Neural progenitor cell (in vitro differentiated cells): Measurements from ENCODE around the gene SRPX2. TPM values are rescaled to one million over a fixed set of nuclear protein-coding genes. Genes with fewer than 3 reads are reported as not detected.
A peak's percentile ranks its signal among the peaks of the same experiment; 100 is the strongest.

Source experiments
- DNase-seq: peaks from one replicate; pipeline ENCODE4 v3.0.0-alpha.2; 2016; ENCODE audit warnings: low spot score
- H2AFZ ChIP-seq: fragments of 200-600 bp; sonication (generic); replicated peaks from 2 replicates; pipeline ENCODE4 v1.6.1; 2016; ENCODE audit warnings: antibody characterized with exemption
- H3F3A ChIP-seq: fragments of 200-600 bp; sonication (generic); 2 replicates; pipeline ENCODE4 v1.6.1; 2016; ENCODE audit warnings: antibody characterized with exemption, low read depth
- H3K27ac ChIP-seq: fragments of 200-600 bp; sonication (generic); 2 replicates; pipeline ENCODE4 v1.5.1; 2016; ENCODE audit warnings: mild to moderate bottlenecking
- H3K27me3 ChIP-seq: fragments of 200-600 bp; sonication (generic); 2 replicates; pipeline ENCODE4 v1.6.1; 2016; ENCODE audit warnings: mild to moderate bottlenecking, moderate library complexity
- H3K36me3 ChIP-seq: fragments of 200-600 bp; sonication (generic); 2 replicates; pipeline ENCODE4 v1.5.1; 2016
- H3K4me1 ChIP-seq: fragments of 200-600 bp; sonication (generic); 2 replicates; pipeline ENCODE4 v1.6.1; 2016; ENCODE audit warnings: mixed run types
- H3K4me2 ChIP-seq: fragments of 200-600 bp; sonication (generic); 2 replicates; pipeline ENCODE4 v1.6.1; 2016
- H3K4me3 ChIP-seq: fragments of 200-600 bp; sonication (generic); 2 replicates; pipeline ENCODE4 v1.5.1; 2016
- H3K79me2 ChIP-seq: fragments of 200-600 bp; sonication (generic); 2 replicates; pipeline ENCODE4 v1.6.1; 2016; ENCODE audit warnings: low read depth
- H3K9ac ChIP-seq: fragments of 200-600 bp; sonication (generic); 2 replicates; pipeline ENCODE4 v1.6.1; 2016
- H3K9me3 ChIP-seq: fragments of 200-600 bp; sonication (generic); 2 replicates; pipeline ENCODE4 v1.5.1; 2016; ENCODE audit warnings: low read depth
- H4K20me1 ChIP-seq: fragments of 200-600 bp; sonication (generic); 2 replicates; pipeline ENCODE4 v1.6.1; 2016; ENCODE audit warnings: low read depth
- H3K27ac Mint-ChIP-seq: 3 replicates; pipeline ENCODE4 v1.8.0; 2021; ENCODE audit warnings: mixed read lengths
- H3K27me3 Mint-ChIP-seq: 2 replicates; pipeline ENCODE4 v1.8.0; 2022; ENCODE audit warnings: low read depth, mild to moderate bottlenecking, inconsistent platforms, moderate library complexity, mixed read lengths; ENCODE audit not compliant: insufficient read depth
- H3K36me3 Mint-ChIP-seq: 3 replicates; pipeline ENCODE4 v1.8.0; 2021; ENCODE audit warnings: mixed read lengths
- H3K4me1 Mint-ChIP-seq: 3 replicates; pipeline ENCODE4 v1.8.0; 2021; ENCODE audit warnings: mixed read lengths
- H3K4me3 Mint-ChIP-seq: 3 replicates; pipeline ENCODE4 v1.8.0; 2021; ENCODE audit warnings: mild to moderate bottlenecking, moderate library complexity, mixed read lengths
- H3K9me3 Mint-ChIP-seq: 3 replicates; pipeline ENCODE4 v1.8.0; 2020; ENCODE audit warnings: mixed read lengths
- EZH2 ChIP-seq: fragments of 200-600 bp; sonication (generic); IDR thresholded peaks from 2 replicates; pipeline ENCODE4 v1.6.1; 2017; ENCODE audit warnings: antibody characterized with exemption, mild to moderate bottlenecking, moderate library complexity
- EZH2phosphoT487 ChIP-seq: fragments of 200-600 bp; sonication (generic); IDR thresholded peaks from 2 replicates; pipeline ENCODE4 v1.6.1; 2017; ENCODE audit warnings: antibody characterized with exemption
- total RNA-seq: library from RNA; depleted of rRNA; stranded (reverse); fragments of >200 nt; gene quantifications from 2 replicates; pipeline ENCODE4 v1.2.3, GENCODE V29; 2015; ENCODE audit warnings: low replicate concordance
- TF ChIP-seq, protein P1 (sequence below): fragments of 200-600 bp; sonication (generic); IDR thresholded peaks from 2 replicates; pipeline ENCODE4 v1.5.1; 2017; ENCODE audit warnings: antibody characterized with exemption, mild to moderate bottlenecking

SRPX2 gene
- total RNA-seq, 1 donor from 2014 or later = 0.11 TPM

DNA sequence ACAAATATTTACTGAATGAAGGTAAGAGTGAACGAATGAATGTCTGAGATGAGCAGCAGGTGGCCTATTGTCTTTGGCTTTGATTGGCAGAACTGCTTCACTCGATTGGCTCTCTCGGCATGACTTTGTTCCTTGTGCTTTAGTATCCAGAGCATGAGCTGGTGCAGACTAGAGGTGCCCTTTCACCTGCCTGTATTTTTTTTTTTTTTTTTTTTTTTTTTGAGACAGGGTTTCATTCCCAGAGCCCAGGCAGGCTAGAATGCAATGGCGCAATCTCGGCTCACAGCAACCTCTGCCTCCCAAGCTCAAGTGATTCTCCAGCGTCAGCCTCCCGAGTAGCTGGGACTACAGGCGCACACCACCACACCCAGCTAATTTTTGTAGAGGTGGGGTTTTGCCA lies 38.9 kb downstream of the SRPX2 start:
- no peaks in the 10 kb centered on the region for H3K36me3 Mint-ChIP-seq
- H3K4me1 Mint-ChIP-seq = no peaks in the 10 kb centered on the region
- Histone ChIP-seq H3K9ac (no peak overlapping the region), H3K4me2 (no peak overlapping the region), H3K27ac (no peak overlapping the region), H3K9me3 (no peaks in the 10 kb centered on the region), H3K79me2 (no peaks in the 10 kb centered on the region), H3K4me1 (no peaks in the 10 kb centered on the region), H3K36me3 (no peaks in the 10 kb centered on the region), H3K27me3 (no peaks in the 10 kb centered on the region), H3K4me3 (no peak overlapping the region), H3F3A (no peaks in the 10 kb centered on the region), H2AFZ (no peak overlapping the region), H4K20me1 (no peaks in the 10 kb centered on the region)
- H3K4me3 Mint-ChIP-seq = no peak overlapping the region
- TF ChIP-seq, protein P1, sequence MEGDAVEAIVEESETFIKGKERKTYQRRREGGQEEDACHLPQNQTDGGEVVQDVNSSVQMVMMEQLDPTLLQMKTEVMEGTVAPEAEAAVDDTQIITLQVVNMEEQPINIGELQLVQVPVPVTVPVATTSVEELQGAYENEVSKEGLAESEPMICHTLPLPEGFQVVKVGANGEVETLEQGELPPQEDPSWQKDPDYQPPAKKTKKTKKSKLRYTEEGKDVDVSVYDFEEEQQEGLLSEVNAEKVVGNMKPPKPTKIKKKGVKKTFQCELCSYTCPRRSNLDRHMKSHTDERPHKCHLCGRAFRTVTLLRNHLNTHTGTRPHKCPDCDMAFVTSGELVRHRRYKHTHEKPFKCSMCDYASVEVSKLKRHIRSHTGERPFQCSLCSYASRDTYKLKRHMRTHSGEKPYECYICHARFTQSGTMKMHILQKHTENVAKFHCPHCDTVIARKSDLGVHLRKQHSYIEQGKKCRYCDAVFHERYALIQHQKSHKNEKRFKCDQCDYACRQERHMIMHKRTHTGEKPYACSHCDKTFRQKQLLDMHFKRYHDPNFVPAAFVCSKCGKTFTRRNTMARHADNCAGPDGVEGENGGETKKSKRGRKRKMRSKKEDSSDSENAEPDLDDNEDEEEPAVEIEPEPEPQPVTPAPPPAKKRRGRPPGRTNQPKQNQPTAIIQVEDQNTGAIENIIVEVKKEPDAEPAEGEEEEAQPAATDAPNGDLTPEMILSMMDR = no peak
- no peak for DNase-seq
- H3K9me3 Mint-ChIP-seq = no peaks in the 10 kb centered on the region
- H3K27ac Mint-ChIP-seq = no peak overlapping the region
- no peaks in the 10 kb centered on the region for H3K27me3 Mint-ChIP-seq

DNA sequence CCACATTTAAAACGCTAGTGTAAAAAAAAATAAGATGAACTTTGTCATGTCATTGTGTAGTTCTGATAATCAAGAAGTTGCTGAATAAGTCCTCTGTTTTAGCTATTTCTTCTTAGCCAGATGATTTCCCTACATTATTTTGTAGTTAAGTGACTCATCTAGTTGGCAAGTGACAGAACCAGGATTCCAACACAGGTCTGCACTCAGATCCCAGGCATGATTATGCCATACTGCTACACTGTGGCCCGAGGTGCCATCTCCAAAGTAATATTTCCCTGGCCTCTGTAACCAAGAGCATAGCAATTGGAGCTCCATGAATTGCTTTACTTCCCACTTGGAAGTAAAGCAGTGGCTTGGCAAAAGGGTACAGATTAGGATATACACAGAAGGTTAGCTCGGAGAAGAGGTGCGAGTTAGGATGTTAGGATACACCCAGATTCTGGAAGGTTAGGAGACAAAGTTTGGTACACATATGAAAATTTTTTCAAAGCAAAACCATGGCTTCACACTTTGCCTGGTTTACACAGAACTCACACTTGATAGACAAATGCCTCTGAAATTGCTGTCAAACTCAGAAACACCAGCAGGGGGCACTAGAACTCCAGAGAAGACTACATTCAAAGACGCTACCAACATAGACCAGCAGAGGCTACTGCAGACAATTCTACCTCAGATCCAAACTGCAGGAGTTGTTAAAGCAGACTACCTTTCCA lies 41.4 kb downstream of the SRPX2 start:
- no peak overlapping the region for H3K27ac ChIP-seq
- H3K79me2 ChIP-seq = no peaks in the 10 kb centered on the region
- H3F3A ChIP-seq = no peaks in the 10 kb centered on the region
- Mint-ChIP-seq H3K4me3 (no peak overlapping the region), H3K36me3 (no peaks in the 10 kb centered on the region), H3K4me1 (no peaks in the 10 kb centered on the region), H3K27me3 (no peaks in the 10 kb centered on the region), H3K9me3 (no peaks in the 10 kb centered on the region), H3K27ac (no peak overlapping the region)
- no peak overlapping the region for H2AFZ ChIP-seq
- H3K4me1 ChIP-seq = no peaks in the 10 kb centered on the region
- no peaks in the 10 kb centered on the region for H4K20me1 ChIP-seq
- TF ChIP-seq, protein P1 = peak; percentile 75
- TF ChIP-seq EZH2phosphoT487 = no peak
- peak; percentile 72 for DNase-seq
- no peak overlapping the region for H3K9ac ChIP-seq
- H3K4me3 ChIP-seq = no peak overlapping the region
- H3K4me2 ChIP-seq = no peak overlapping the region
- no peaks in the 10 kb centered on the region for H3K36me3 ChIP-seq
- H3K27me3 ChIP-seq = no peaks in the 10 kb centered on the region
- H3K9me3 ChIP-seq = peaks cover 5% of the 10 kb centered on the region

DNA sequence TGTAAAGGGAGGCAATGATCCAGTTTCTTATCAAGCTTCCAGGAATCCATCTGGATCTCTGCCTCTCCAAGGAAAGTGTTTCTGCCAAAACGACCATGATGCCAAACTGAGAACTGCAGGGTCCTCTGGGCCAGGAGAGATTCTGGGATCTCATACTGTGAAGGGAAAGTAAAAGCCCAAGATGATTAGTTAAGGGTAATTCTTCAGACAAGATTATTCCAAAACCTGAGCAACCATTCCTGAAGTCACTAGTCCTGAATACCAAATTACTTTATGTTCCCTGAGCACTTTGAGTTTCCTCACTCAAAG lies 42.0 kb downstream of the SRPX2 start:
- no peaks in the 10 kb centered on the region for H3F3A ChIP-seq

More for the DNA sequence above, 42.0 kb downstream of the SRPX2 start:
- Histone ChIP-seq H3K27me3 (no peaks in the 10 kb centered on the region), H3K9me3 (peaks cover 5% of the 10 kb centered on the region), H3K4me1 (no peaks in the 10 kb centered on the region), H3K36me3 (no peaks in the 10 kb centered on the region), H3K4me2 (no peak overlapping the region), H2AFZ (no peak overlapping the region), H3K27ac (no peak overlapping the region), H3K4me3 (no peak overlapping the region), H3K9ac (no peak overlapping the region), H4K20me1 (no peaks in the 10 kb centered on the region), H3K79me2 (no peaks in the 10 kb centered on the region)
- TF ChIP-seq EZH2phosphoT487 (no peak), EZH2 (no peak)
- TF ChIP-seq, protein P1 = no peak
- DNase-seq = no peak
- Mint-ChIP-seq H3K4me1 (no peaks in the 10 kb centered on the region), H3K36me3 (no peaks in the 10 kb centered on the region), H3K27ac (no peak overlapping the region), H3K9me3 (no peaks in the 10 kb centered on the region), H3K27me3 (peaks cover 3% of the 10 kb centered on the region), H3K4me3 (no peak overlapping the region)
